GM19455 (cell line): ENCODE data around the gene KLHL35.
A peak's percentile ranks its signal among the peaks of the same experiment; 100 is the strongest.

ENCODE experiments used
- ATAC-seq: cut with Tn5 transposase; IDR thresholded peaks from one replicate; pipeline ENCODE4 v1.9.1; 2021; ENCODE audit not compliant: unreplicated experiment

Gene KLHL35

GRCh38 chr11:75442161-75442885 is 9.3 kb upstream of the KLHL35 start:
- no peak for ATAC-seq

GRCh38 chr11:75441804-75442132 is 8.8 kb upstream of the KLHL35 start:
- no peak for ATAC-seq

GRCh38 chr11:75440960-75441803 is 8.2 kb upstream of the KLHL35 start:
- ATAC-seq, result no peak

- ATAC-seq, result no peak
These were observed 6.6 kb upstream of the KLHL35 start for GRCh38 chr11:75439495-75440120.

GRCh38 chr11:75439026-75439425 is 6.0 kb upstream of the KLHL35 start:
- ATAC-seq, result no peak

- ATAC-seq, result no peak
These were observed 5.1 kb upstream of the KLHL35 start for GRCh38 chr11:75437966-75438659.

- no peak for ATAC-seq
These were observed 3.8 kb upstream of the KLHL35 start for GRCh38 chr11:75436806-75437205.

- ATAC-seq, result no peak
These were observed 2.5 kb upstream of the KLHL35 start for GRCh38 chr11:75435571-75435925.

- ATAC-seq, result no peak
These were observed 2.0 kb upstream of the KLHL35 start for GRCh38 chr11:75434886-75435570.

- ATAC-seq, result no peak
These were observed 1.0 kb upstream of the KLHL35 start for GRCh38 chr11:75434051-75434450.

- ATAC-seq, result no peak
These were observed 440 bp upstream of the KLHL35 start for GRCh38 chr11:75433443-75433842.

GRCh38 chr11:75431533-75432525 is 1.2 kb downstream of the KLHL35 start:
- ATAC-seq, result no peak

- no peak for ATAC-seq
These were observed 2.1 kb downstream of the KLHL35 start for GRCh38 chr11:75430714-75431532.

- ATAC-seq, result peak; percentile 51
These were observed 2.9 kb downstream of the KLHL35 start for GRCh38 chr11:75429902-75430713.

GRCh38 chr11:75429641-75429901 is 3.4 kb downstream of the KLHL35 start:
- ATAC-seq, result no peak

- ATAC-seq, result no peak
These were observed 3.9 kb downstream of the KLHL35 start for GRCh38 chr11:75428989-75429640.

GRCh38 chr11:75428281-75428724 is 4.7 kb downstream of the KLHL35 start:
- no peak for ATAC-seq

GRCh38 chr11:75427181-75427580 is 5.8 kb downstream of the KLHL35 start:
- no peak for ATAC-seq
